ENCODE data around the gene ITCH.

Gene ITCH

GRCh38 chr20:34535857-34536256 lies 172.8 kb downstream of the ITCH start:
- DNase-seq, result no peak

GRCh38 chr20:34536798-34537394 lies 173.8 kb downstream of the ITCH start:
- DNase-seq, result no peak

GRCh38 chr20:34537651-34538050 lies 174.6 kb downstream of the ITCH start:
- no peak for DNase-seq

GRCh38 chr20:34538671-34539123 lies 175.6 kb downstream of the ITCH start:
- peak; percentile 50 to 51 for DNase-seq

GRCh38 chr20:34539756-34540155 lies 176.7 kb downstream of the ITCH start:
- no peak for DNase-seq

DNA sequence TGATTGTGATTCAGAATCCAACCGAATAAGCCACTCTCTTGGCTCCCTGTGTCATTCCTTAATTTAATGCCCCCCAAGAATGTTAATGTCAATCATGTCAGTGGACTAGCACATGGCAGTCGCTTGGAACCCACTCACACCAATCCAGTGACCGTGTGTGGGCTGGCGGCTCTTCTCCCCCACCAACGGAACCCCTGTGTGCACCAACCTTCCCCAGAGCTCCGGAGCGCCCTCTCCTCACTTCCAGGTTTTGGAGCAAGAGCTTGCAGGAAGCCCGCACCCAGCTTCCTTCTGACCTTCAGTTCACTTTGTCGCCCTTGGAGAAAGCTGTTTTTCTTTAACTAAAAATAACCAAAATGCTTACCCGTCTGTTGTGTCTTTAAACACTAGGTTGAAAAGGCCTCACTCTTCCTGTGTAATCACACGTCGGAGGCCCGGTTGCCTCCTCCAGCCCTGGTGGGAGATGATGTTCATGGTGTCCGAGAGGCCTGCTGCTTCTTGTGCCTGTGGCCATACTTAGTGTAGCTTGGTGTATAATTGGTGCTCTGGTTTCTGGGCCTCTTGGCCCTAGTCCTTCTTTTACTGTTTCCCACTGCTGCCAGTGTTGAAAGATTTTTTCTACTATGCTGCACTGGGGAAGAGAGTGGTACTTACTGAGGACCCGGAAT lies 177.7 kb downstream of the ITCH start:
- no peak for DNase-seq

GRCh38 chr20:34541264-34541901 lies 178.3 kb downstream of the ITCH start:
- DNase-seq, result no peak

GRCh38 chr20:34541917-34542316 lies 178.8 kb downstream of the ITCH start:
- no peak for DNase-seq

GRCh38 chr20:34542439-34542838 lies 179.4 kb downstream of the ITCH start:
- DNase-seq, result no peak

GRCh38 chr20:34543463-34544056 lies 180.5 kb downstream of the ITCH start:
- no peak for DNase-seq

GRCh38 chr20:34544109-34544796 lies 181.2 kb downstream of the ITCH start:
- no peak for DNase-seq

- no peak for DNase-seq
Observed at GRCh38 chr20:34546751-34547181, 183.7 kb downstream of the ITCH start.

- no peak for DNase-seq
Observed at GRCh38 chr20:34547844-34548613, 185.0 kb downstream of the ITCH start.

DNA sequence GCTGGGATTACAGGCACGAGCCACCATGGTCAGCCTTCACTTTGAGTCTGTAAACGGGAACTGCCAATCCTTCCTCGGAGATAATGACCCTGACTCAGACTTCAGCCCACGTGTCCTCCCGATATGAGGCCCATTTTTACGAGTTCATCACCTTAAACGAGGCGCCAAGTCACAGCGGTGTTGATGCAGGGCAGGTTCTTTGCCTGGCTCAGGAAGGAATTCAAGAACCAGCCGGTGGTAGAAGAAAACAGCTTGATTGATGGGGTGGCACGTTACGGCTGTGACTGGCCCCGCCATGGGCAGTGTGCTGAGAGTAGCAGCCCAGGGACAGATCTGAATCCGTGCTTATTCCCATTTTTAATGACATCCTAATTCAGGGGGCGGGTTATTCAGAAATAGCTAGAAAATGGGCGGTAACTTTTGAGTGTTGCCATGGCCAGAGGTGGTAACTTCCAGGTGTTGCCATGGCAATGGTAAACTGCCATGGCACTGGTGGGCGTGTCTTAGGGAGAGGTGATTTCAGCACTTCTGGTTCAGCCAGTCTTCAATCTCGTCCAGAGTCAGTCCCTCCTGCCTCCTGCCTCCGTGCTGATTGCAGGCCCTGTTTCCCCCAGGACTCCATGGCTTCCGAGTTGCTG lies 186.3 kb downstream of the ITCH start:
- DNase-seq, result no peak

GRCh38 chr20:34549929-34550305 lies 186.8 kb downstream of the ITCH start:
- no peak for DNase-seq

DNA sequence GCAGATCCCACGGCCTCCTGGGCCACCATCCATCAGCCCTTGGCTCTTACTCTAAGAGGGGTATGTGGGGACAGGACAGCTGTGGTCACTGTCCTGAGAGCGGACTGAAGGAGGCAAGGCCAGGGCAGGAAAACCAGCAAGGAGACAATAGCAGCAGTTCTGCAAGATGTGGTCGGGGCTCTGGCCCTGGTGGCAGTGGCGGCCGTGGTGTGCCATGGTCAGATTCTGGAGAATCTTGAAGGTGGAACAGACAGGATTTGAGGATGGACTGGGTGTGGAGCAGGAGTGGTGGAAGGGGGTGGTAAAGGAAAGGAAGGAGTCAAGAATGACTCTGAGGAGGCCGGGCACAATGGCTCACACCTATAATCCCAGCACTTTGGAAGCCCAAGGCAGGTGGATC lies 189.5 kb downstream of the ITCH start:
- no peak for DNase-seq

DNA sequence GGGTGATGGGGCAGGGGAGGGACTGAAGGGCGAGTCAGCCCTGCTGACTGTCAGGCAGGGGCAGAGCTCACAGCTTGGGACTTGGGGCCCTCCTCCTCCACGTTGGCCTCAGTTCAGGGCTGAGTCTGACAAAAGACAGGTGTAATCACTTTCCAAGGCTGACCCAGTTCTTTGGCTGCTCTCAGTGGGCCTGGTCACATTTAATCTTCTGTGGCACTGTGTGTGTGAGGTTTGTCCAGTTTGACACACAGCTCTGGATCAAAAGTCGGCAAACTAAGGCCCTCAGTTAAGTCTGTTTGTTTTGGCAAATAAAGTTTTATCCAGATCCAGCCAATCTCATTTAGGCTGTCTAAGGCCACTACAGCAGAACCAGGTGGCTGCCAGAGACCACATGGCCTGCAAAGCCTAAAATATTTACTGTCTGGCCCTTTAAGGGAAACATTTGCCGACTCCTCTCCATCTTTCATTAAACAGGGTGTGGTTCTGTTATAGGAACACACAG lies 190.3 kb downstream of the ITCH start:
- DNase-seq, result no peak

GRCh38 chr20:34557936-34558319 lies 194.9 kb downstream of the ITCH start:
- DNase-seq, result no peak

- no peak for DNase-seq
Observed at GRCh38 chr20:34558320-34559218, 195.5 kb downstream of the ITCH start, which contains the start of gene MAP1LC3A. MAP1LC3A (plus strand) TSS chr20:34558718; CDS start chr20:34558869, 151 bp downstream.

DNA sequence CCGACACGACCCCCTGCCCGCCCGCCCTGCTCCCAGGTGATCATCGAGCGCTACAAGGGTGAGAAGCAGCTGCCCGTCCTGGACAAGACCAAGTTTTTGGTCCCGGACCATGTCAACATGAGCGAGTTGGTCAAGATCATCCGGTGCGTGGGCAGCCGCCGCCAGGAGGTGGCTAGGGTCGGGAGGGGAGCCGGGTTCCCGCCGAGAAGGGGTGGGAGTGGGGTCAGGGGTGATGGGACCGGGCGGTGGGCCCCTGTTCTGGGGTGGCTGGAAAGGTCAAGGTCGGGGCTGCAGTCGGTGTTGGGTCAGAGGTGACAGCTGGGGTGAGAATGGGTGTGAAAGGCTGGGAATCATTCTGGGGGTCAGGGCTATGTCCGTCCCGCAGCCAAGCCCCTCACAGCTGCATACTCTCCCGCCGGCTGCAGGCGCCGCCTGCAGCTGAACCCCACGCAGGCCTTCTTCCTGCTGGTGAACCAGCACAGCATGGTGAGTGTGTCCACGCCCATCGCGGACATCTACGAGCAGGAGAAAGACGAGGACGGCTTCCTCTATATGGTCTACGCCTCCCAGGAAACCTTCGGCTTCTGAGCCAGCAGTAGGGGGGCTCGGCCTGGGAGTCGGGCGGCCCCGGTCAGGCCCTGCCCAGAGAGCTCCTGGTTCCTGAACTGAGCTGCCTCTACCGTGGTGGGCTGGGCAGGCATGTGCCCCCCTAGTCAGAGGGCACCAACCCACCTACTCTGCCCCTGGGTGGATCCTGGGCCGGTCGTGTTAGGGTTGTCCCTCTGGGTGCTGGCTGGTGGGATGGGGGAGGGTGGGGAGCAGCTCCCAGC lies 196.5 kb downstream of the ITCH start:
- no peak for DNase-seq
